H1 (cell line): ENCODE measurements around the gene TUBB2B. TPM values are rescaled to one million over a fixed set of nuclear protein-coding genes. Genes with fewer than 3 reads are reported as not detected.

Experiments
- CTCF ChIA-PET: fragments of 300-600 bp; sonication (Branson Sonifier 250); formaldehyde crosslinking; loops from one replicate; lab custom pipeline; 2021; ENCODE audit not compliant: partially characterized antibody; lab: Charles Lee
- POLR2A ChIA-PET: fragments of 300-600 bp; sonication (Branson Sonifier 250); formaldehyde crosslinking; loops from one replicate; lab custom pipeline; 2021; ENCODE audit warnings: inconsistent platforms; ENCODE audit not compliant: partially characterized antibody; lab: Charles Lee
- DNase-seq, 2 experiments: peaks; one replicate each; pipeline versions ENCODE4 v3.0.0 to v3.0.0-alpha.2; 2010 to 2022; ENCODE audit warnings: low spot score in 2 of 2, low read depth in 1 of 2, mixed read lengths in 1 of 2
- FAIRE-seq: peaks from 2 replicates; lab custom pipeline; 2011; peaks lifted over from hg19 to GRCh38; lab: Jason Lieb, UNC
- H2AFZ ChIP-seq: 2 replicates; pipeline ENCODE4 v1.8.1; 2012; ENCODE audit warnings: low read length, inconsistent platforms
- H2AK5ac ChIP-seq: 2 replicates; pipeline ENCODE4 v1.6.1; 2013; ENCODE audit warnings: low read depth, low read length
- H2BK120ac ChIP-seq: replicated peaks from 2 replicates; pipeline ENCODE3; 2013; ENCODE audit warnings: low read depth, low read length, inconsistent platforms
- H2BK12ac ChIP-seq: 2 replicates; pipeline ENCODE4 v1.6.1; 2013; ENCODE audit warnings: low read depth, low read length
- H2BK15ac ChIP-seq: 2 replicates; pipeline ENCODE4 v1.6.1; 2013; ENCODE audit warnings: low read length
- H2BK20ac ChIP-seq: 2 replicates; pipeline ENCODE4 v1.6.1; 2013; ENCODE audit warnings: low read length
- H2BK5ac ChIP-seq: 2 replicates; pipeline ENCODE4 v1.6.1; 2013; ENCODE audit warnings: low read depth, low read length
- H3K14ac ChIP-seq: 2 replicates; pipeline ENCODE4 v1.6.1; 2013; ENCODE audit warnings: inconsistent platforms; ENCODE audit not compliant: insufficient read length
- H3K18ac ChIP-seq: 2 replicates; pipeline ENCODE4 v1.6.1; 2013; ENCODE audit warnings: low read length; ENCODE audit errors: extremely low read depth
- H3K23ac ChIP-seq: 2 replicates; pipeline ENCODE4 v1.6.1; 2013; ENCODE audit warnings: inconsistent platforms; ENCODE audit not compliant: insufficient read length
- H3K23me2 ChIP-seq: 2 replicates; pipeline ENCODE4 v1.6.1; 2013; ENCODE audit warnings: low read depth, low read length
- H3K27ac ChIP-seq: 2 replicates; pipeline ENCODE4 v1.6.1; 2011; ENCODE audit warnings: low read depth, low read length, inconsistent platforms
- H3K27me3 ChIP-seq, 4 experiments: replicated peaks in 1 of 4; 1 replicate in 1 of 4; 2 replicates in 3 of 4; pipeline versions ENCODE4 v1.6.1 to v1.8.1; 2011 to 2013; ENCODE audit warnings: low read length in 3 of 4, mild to moderate bottlenecking in 3 of 4, inconsistent platforms in 2 of 4, mixed read lengths in 2 of 4, moderate library complexity in 1 of 4; ENCODE audit not compliant: control insufficient read depth in 3 of 4, insufficient read depth in 3 of 4; ENCODE audit errors: extremely low read depth in 1 of 4
- H3K36me3 ChIP-seq, 4 experiments: 2 replicates each; pipeline versions ENCODE4 v1.6.1 to v1.8.1; 2011 to 2013; ENCODE audit warnings: mild to moderate bottlenecking in 4 of 4, low read length in 3 of 4, moderate library complexity in 2 of 4, control low read depth in 1 of 4, inconsistent platforms in 1 of 4; ENCODE audit not compliant: insufficient read depth in 4 of 4, control insufficient read depth in 2 of 4
- H3K4ac ChIP-seq: replicated peaks from 2 replicates; pipeline ENCODE3; 2013; ENCODE audit warnings: low read length, low read depth, mixed read lengths, inconsistent platforms; ENCODE audit not compliant: insufficient read length
- H3K4me1 ChIP-seq, 4 experiments: replicated peaks in 1 of 4; 1 replicate in 1 of 4; 2 replicates in 3 of 4; pipeline versions ENCODE4 v1.6.1 to v1.8.1; 2011 to 2013; ENCODE audit warnings: low read length in 3 of 4, inconsistent platforms in 2 of 4, mixed read lengths in 1 of 4; ENCODE audit not compliant: insufficient read depth in 4 of 4, control insufficient read depth in 3 of 4
- H3K4me2 ChIP-seq, 2 experiments: 2 replicates each; pipeline versions ENCODE4 v1.6.1 to v1.8.1; 2011 to 2013; ENCODE audit warnings: low read depth in 2 of 2, low read length in 2 of 2, control low read depth in 1 of 2, inconsistent platforms in 1 of 2, mild to moderate bottlenecking in 1 of 2; ENCODE audit not compliant: insufficient read depth in 1 of 2
- H3K4me3 ChIP-seq, 4 experiments: fragments of 200-600, 300-600 bp in 1 of 4; sonication (generic), shearing (Covaris generic), sonication (Bioruptor Twin) in 1 of 4; 2 replicates each; pipeline versions ENCODE4 v1.5.1 to v1.8.1; 2011 to 2016; ENCODE audit warnings: low read length in 4 of 4, low read depth in 3 of 4, control low read depth in 2 of 4, inconsistent platforms in 2 of 4, mild to moderate bottlenecking in 2 of 4, mixed read lengths in 1 of 4, moderate library complexity in 1 of 4; ENCODE audit not compliant: insufficient read depth in 2 of 4; ENCODE audit errors: extremely low read depth in 1 of 4
- H3K56ac ChIP-seq: replicated peaks from 2 replicates; pipeline ENCODE3; 2013; ENCODE audit warnings: low read depth, mild to moderate bottlenecking, mixed read lengths, low read length, inconsistent platforms; ENCODE audit not compliant: insufficient read length
- H3K79me1 ChIP-seq: 2 replicates; pipeline ENCODE4 v1.6.1; 2013; ENCODE audit warnings: low read depth, low read length, control low read depth
- H3K79me2 ChIP-seq, 2 experiments: 2 replicates each; pipeline versions ENCODE4 v1.6.1 to v1.8.1; 2012 to 2013; ENCODE audit warnings: low read length in 2 of 2, mild to moderate bottlenecking in 2 of 2, inconsistent platforms in 1 of 2; ENCODE audit not compliant: insufficient read depth in 2 of 2, control insufficient read depth in 1 of 2
- H3K9ac ChIP-seq, 4 experiments: replicated peaks in 1 of 4; 1 replicate in 1 of 4; 2 replicates in 3 of 4; pipeline versions ENCODE4 v1.6.1 to v1.8.1; 2011 to 2013; ENCODE audit warnings: low read depth in 3 of 4, low read length in 3 of 4, control low read depth in 2 of 4, mild to moderate bottlenecking in 2 of 4, moderate library complexity in 2 of 4, inconsistent platforms in 1 of 4; ENCODE audit errors: extremely low read depth in 1 of 4
- H3K9me3 ChIP-seq, 2 experiments: 2 replicates each; pipeline versions ENCODE4 v1.6.1 to v1.8.1; 2012 to 2013; ENCODE audit warnings: mild to moderate bottlenecking in 2 of 2, moderate library complexity in 2 of 2, control low read depth in 1 of 2, inconsistent platforms in 1 of 2, low read depth in 1 of 2, low read length in 1 of 2, mixed read lengths in 1 of 2; ENCODE audit not compliant: insufficient read depth in 2 of 2
- H4K20me1 ChIP-seq, 2 experiments: replicated peaks in 1 of 2; 2 replicates each; pipeline versions ENCODE3 to v1.8.1; 2011 to 2013; ENCODE audit warnings: inconsistent platforms in 2 of 2, low read length in 2 of 2, mild to moderate bottlenecking in 1 of 2; ENCODE audit not compliant: insufficient read depth in 2 of 2, control insufficient read depth in 1 of 2
- H4K5ac ChIP-seq: 2 replicates; pipeline ENCODE4 v1.6.1; 2013; ENCODE audit warnings: low read length, low read depth, mixed read lengths, inconsistent platforms; ENCODE audit not compliant: insufficient read length
- H4K8ac ChIP-seq: 2 replicates; pipeline ENCODE4 v1.8.0; 2013; ENCODE audit warnings: mild to moderate bottlenecking, moderate library complexity, low read length, inconsistent platforms; ENCODE audit not compliant: insufficient read depth; ENCODE audit errors: extremely low read depth
- H4K91ac ChIP-seq: replicated peaks from 2 replicates; pipeline ENCODE3; 2013; ENCODE audit warnings: low read length, mixed read lengths, inconsistent platforms; ENCODE audit not compliant: insufficient read length
- CBX5 ChIP-seq: fragments of 300-800, 300-1000 bp; sonication (generic); IDR thresholded peaks from 2 replicates; pipeline ENCODE4 v1.7.1; 2016; ENCODE audit warnings: antibody characterized with exemption, low read length, low read depth
- RXRA ChIP-seq: IDR thresholded peaks from 2 replicates; pipeline ENCODE4 v1.6.1; 2011; ENCODE audit warnings: low read depth, mild to moderate bottlenecking, low read length, moderate library complexity; ENCODE audit not compliant: insufficient read depth
- SAP30 ChIP-seq: fragments of 300-600 bp; sonication (generic); IDR thresholded peaks from 2 replicates; pipeline ENCODE4 v1.7.1; 2012; ENCODE audit warnings: low read length, moderate library complexity, mild to moderate bottlenecking, inconsistent platforms; ENCODE audit not compliant: insufficient read depth, insufficient replicate concordance
- SIX5 ChIP-seq: IDR thresholded peaks from 2 replicates; pipeline ENCODE4 v1.6.1; 2011; ENCODE audit warnings: mild to moderate bottlenecking, low read depth, low read length
- TCF12 ChIP-seq: IDR thresholded peaks from 2 replicates; pipeline ENCODE4 v1.6.1; 2011; ENCODE audit warnings: low read depth, mild to moderate bottlenecking, low read length
- polyA plus RNA-seq, 7 experiments: library from polyadenylated mRNA; depleted of rRNA in 3 of 7; stranded (reverse) in 5 of 7; unstranded in 2 of 7; fragments of >200 nt in 5 of 7; fragments of 200-250 nt in 2 of 7; gene quantifications; 1 replicate in 5 of 7; 2 replicates in 1 of 7; 4 replicates in 1 of 7; pipeline versions ENCODE4 v1.2.1 to v1.2.3, GENCODE V29; 2011 to 2013; ENCODE audit warnings: missing spikeins in 2 of 7, mixed read lengths in 2 of 7
- total RNA-seq: library from RNA; stranded (reverse); fragmentation: NEBNext Ultra II Directional; extraction: Animal tissue kit (Norgen Biotek cat#: 25700); gene quantifications from 2 replicates; pipeline ENCODE4 v1.2.1, GENCODE V29; 2021

Gene TUBB2B
- total and polyA plus RNA-seq, 2 of the 8 experiments (the other 6 are each of a cell fraction or from before 2014, with no cell fraction given) = 612 to 722 TPM

GRCh38 chr6:3200682-3201081 is 26.8 kb downstream of the TUBB2B start:
- POLR2A ChIA-PET = interaction anchor here (2.3 to 2.7 kb wide), 2 partner anchors 8 to 27 kb away, joined by 8 to 11 read pairs; partner anchors contain the start of gene TUBB2B
- no peaks in the 10 kb centered on the region for H3K36me3 ChIP-seq
- no peak overlapping the region for H3K4me2 ChIP-seq
- no peaks in the 10 kb centered on the region for H3K23me2 ChIP-seq
- H3K18ac ChIP-seq = no peak overlapping the region
- no peak overlapping the region for H4K5ac ChIP-seq
- no peaks in the 10 kb centered on the region for H3K9me3 ChIP-seq
- H2AFZ ChIP-seq = no peak overlapping the region
- H2BK120ac ChIP-seq = no peak overlapping the region
- no peak overlapping the region for H3K4me3 ChIP-seq
- H2AK5ac ChIP-seq = no peak overlapping the region
- no peak overlapping the region for H3K27ac ChIP-seq
- H4K91ac ChIP-seq = no peak overlapping the region
- no peak for DNase-seq
- H3K56ac ChIP-seq = no peak overlapping the region
- H3K27me3 ChIP-seq = no peaks in the 10 kb centered on the region
- H4K8ac ChIP-seq = no peak overlapping the region
- no peaks in the 10 kb centered on the region for H3K79me2 ChIP-seq
- H2BK15ac ChIP-seq = no peak overlapping the region
- CTCF ChIA-PET = interaction anchor here (0.7 to 1.4 kb wide), 2 partner anchors 35 to 43 kb away, joined by 4 read pairs; partner anchors contain the start of gene TUBB2A
- H3K4me1 ChIP-seq = peaks cover 3 to 9% (median 6%) of the 10 kb centered on the region in 4 experiments
- no peak for TF ChIP-seq RXRA
- no peak for TF ChIP-seq SAP30
- TF ChIP-seq SIX5 = no peak
- no peak for TF ChIP-seq TCF12
- no peak for TF ChIP-seq CBX5
- TF ChIP-seq, all 59 proteins: peak for 0
- no peak overlapping the region for H3K9ac ChIP-seq
- no peak overlapping the region for H2BK5ac ChIP-seq
- FAIRE-seq = no peak
- H4K20me1 ChIP-seq = no peaks in the 10 kb centered on the region
- no peak overlapping the region for H3K4ac ChIP-seq
- H2BK12ac ChIP-seq = no peak overlapping the region
- no peak overlapping the region for H2BK20ac ChIP-seq
- no peaks in the 10 kb centered on the region for H3K79me1 ChIP-seq
- H3K23ac ChIP-seq = no peak overlapping the region
- no peak overlapping the region for H3K14ac ChIP-seq
